Stimulated activated CD4-positive, alpha-beta T cell treated with anti-CD3 and anti-CD28 coated beads, Interleukin-4, amount 100 ng/mL, for 4 hours (primary cell): ENCODE results near the gene PTCH2.
"Not testable (repeated sequence)": the region's sequence is repeated elsewhere in the genome, so short reads cannot be mapped to it uniquely, and the experiment has no call there.

Experiments used
- DNase-seq, 2 experiments: peaks; one replicate each; pipeline ENCODE4 v3.0.0-alpha.2; 2020

Gene PTCH2

GRCh38 chr1:44842862-44843655 is at the start of gene PTCH2:
Gene PTCH2 (minus strand): TSS chr1:44843253. CDS start chr1:44842932, 321 bp downstream.
- DNase-seq: peak in 1 of 2 experiments; percentile 24

GRCh38 chr1:44890007-44890406 is 47.0 kb upstream of the PTCH2 start:
- DNase-seq: no peak

GRCh38 chr1:44885406-44885805 is 42.4 kb upstream of the PTCH2 start:
- no peak for DNase-seq

- no peak for DNase-seq
Observed at GRCh38 chr1:44884746-44885145, 41.7 kb upstream of the PTCH2 start.

GRCh38 chr1:44881011-44881632 is 38.1 kb upstream of the PTCH2 start:
- DNase-seq: no peak

- DNase-seq: no peak
Observed at GRCh38 chr1:44874155-44874554, 31.1 kb upstream of the PTCH2 start.

GRCh38 chr1:44870096-44870495 is 27.0 kb upstream of the PTCH2 start:
- DNase-seq: no peak

- DNase-seq: no peak
Observed at GRCh38 chr1:44867801-44868200, 24.7 kb upstream of the PTCH2 start.

GRCh38 chr1:44862829-44863401 is 19.9 kb upstream of the PTCH2 start:
- no peak for DNase-seq

- no peak for DNase-seq
Observed at GRCh38 chr1:44860891-44861425, 17.9 kb upstream of the PTCH2 start.

- DNase-seq: no peak
Observed at GRCh38 chr1:44860331-44860730, 17.3 kb upstream of the PTCH2 start.

- no peak for DNase-seq
Observed at GRCh38 chr1:44857446-44857845, 14.4 kb upstream of the PTCH2 start.

GRCh38 chr1:44855742-44856141 is 12.7 kb upstream of the PTCH2 start:
- no peak for DNase-seq

GRCh38 chr1:44854970-44855369 is 11.9 kb upstream of the PTCH2 start:
- DNase-seq: no peak

- DNase-seq: no peak
Observed at GRCh38 chr1:44853201-44853600, 10.1 kb upstream of the PTCH2 start.

GRCh38 chr1:44851308-44851707 is 8.3 kb upstream of the PTCH2 start:
- DNase-seq: no peak

- DNase-seq: no peak
Observed at GRCh38 chr1:44849575-44850132, 6.6 kb upstream of the PTCH2 start.

GRCh38 chr1:44848456-44849181 is 5.6 kb upstream of the PTCH2 start:
- DNase-seq: no peak

- DNase-seq: no peak
Observed at GRCh38 chr1:44847845-44848244, 4.8 kb upstream of the PTCH2 start.

GRCh38 chr1:44846985-44847384 is 3.9 kb upstream of the PTCH2 start:
- no peak for DNase-seq

GRCh38 chr1:44842486-44842861 is 579 bp downstream of the PTCH2 start:
- no peak for DNase-seq

- DNase-seq: no peak
Observed at GRCh38 chr1:44839576-44839975, 3.5 kb downstream of the PTCH2 start.

- DNase-seq: not testable (repeated sequence)
Observed at GRCh38 chr1:44838294-44838693, 4.8 kb downstream of the PTCH2 start.
